K562 (cell line): ENCODE measurements around the gene ZC3H8. TPM values are rescaled to one million over a fixed set of nuclear protein-coding genes. Genes with fewer than 3 reads are reported as not detected.

ENCODE experiments used
- CHD4 ChIP-seq: fragments of 200-600 bp; sonication (generic); IDR thresholded peaks from 3 replicates; pipeline ENCODE4 v1.6.1; 2012; ENCODE audit warnings: low read depth, mild to moderate bottlenecking, mixed read lengths, low read length, inconsistent platforms; ENCODE audit not compliant: insufficient read depth, insufficient replicate concordance, poor library complexity, severe bottlenecking
- DMBX1 ChIP-seq: fragments of 250-450 bp; sonication (Bioruptor Pico); IDR thresholded peaks from 2 replicates; pipeline ENCODE4 v1.8.0; 2022; ENCODE audit warnings: inconsistent platforms, mild to moderate bottlenecking, moderate library complexity, borderline replicate concordance
- GABPA ChIP-seq: fragments of 200-800 bp; sonication (Bioruptor generic); conservative IDR thresholded peaks from 2 replicates; pipeline ENCODE4 v1.6.1; 2016; ENCODE audit warnings: low read depth, missing genetic modification characterization, missing compliant biosample characterization
- JUND ChIP-seq, 2 experiments: IDR thresholded peaks; 2 replicates in 1 of 2; 3 replicates in 1 of 2; pipeline ENCODE4 v1.6.1; 2011; ENCODE audit warnings: borderline replicate concordance in 2 of 2, low read depth in 2 of 2, low read length in 2 of 2, improper control_type of control experiment in 1 of 2, missing biosample characterization in 1 of 2, missing genetic modification characterization in 1 of 2, missing genetic modification reagents in 1 of 2
- L3MBTL2 ChIP-seq: fragments of 450-650 bp; IDR thresholded peaks from 2 replicates; pipeline ENCODE4 v1.6.1; 2016; ENCODE audit warnings: mild to moderate bottlenecking, moderate library complexity
- NBN ChIP-seq: fragments of 450-650 bp; IDR thresholded peaks from 2 replicates; pipeline ENCODE4 v1.6.1; 2016; ENCODE audit warnings: low read depth, mild to moderate bottlenecking
- PCBP1 ChIP-seq: fragments of 200-400 bp; formaldehyde crosslinking; IDR thresholded peaks from 2 replicates; pipeline ENCODE4 v1.6.1; 2018; ENCODE audit warnings: mild to moderate bottlenecking, low read depth, low read length; ENCODE audit not compliant: poor library complexity, severe bottlenecking
- RBM14 ChIP-seq: fragments of 200-400 bp; formaldehyde crosslinking; IDR thresholded peaks from 2 replicates; pipeline ENCODE4 v1.6.1; 2018; ENCODE audit warnings: low read depth, mild to moderate bottlenecking, low read length, moderate library complexity, borderline replicate concordance; ENCODE audit not compliant: insufficient read depth
- SIN3B ChIP-seq: fragments of 450-650 bp; IDR thresholded peaks from 2 replicates; pipeline ENCODE4 v1.6.1; 2017; ENCODE audit warnings: low read depth, mild to moderate bottlenecking, moderate library complexity
- SMAD1 ChIP-seq: fragments of 150-350 bp; IDR thresholded peaks from 2 replicates; pipeline ENCODE4 v1.6.1; 2014; ENCODE audit warnings: low read length, low read depth; ENCODE audit not compliant: partially characterized antibody
- XRCC3 ChIP-seq: fragments of 450-650 bp; IDR thresholded peaks from 2 replicates; pipeline ENCODE4 v1.6.1; 2017; ENCODE audit warnings: mild to moderate bottlenecking, moderate library complexity
- ZNF384 ChIP-seq: IDR thresholded peaks from 2 replicates; pipeline ENCODE4 v1.6.1; 2012; ENCODE audit warnings: low read depth, low read length, improper control_type of control experiment
- polyA plus RNA-seq, 8 experiments: library from polyadenylated mRNA; depleted of rRNA in 4 of 8; stranded (reverse) in 5 of 8; unstranded in 3 of 8; fragments of >200 nt; fragmentation: Nextera tagmentation in 2 of 8; fragmentation: Illumina TruSeq in 1 of 8; extraction: Ambion mirVana in 2 of 8; extraction: Trizol in 1 of 8; gene quantifications; 2 replicates each; pipeline versions ENCODE4 v1.2.1 to v1.2.3, GENCODE V29; 2011 to 2014; ENCODE audit warnings: inconsistent platforms in 1 of 8, missing spikeins in 1 of 8
- total RNA-seq, 7 experiments: library from RNA; depleted of rRNA in 6 of 7; stranded (reverse); fragments of >200 nt in 6 of 7; fragmentation: Illumina TruSeq in 2 of 7; extraction: Trizol in 2 of 7; gene quantifications; 2 replicates each; pipeline versions ENCODE4 v1.2.1 to v1.2.3, GENCODE V29; 2011 to 2021; ENCODE audit warnings: low replicate concordance in 1 of 7
- TF ChIP-seq, protein P1 (sequence below): sonication (generic); formaldehyde crosslinking; IDR thresholded peaks from 2 replicates; pipeline ENCODE4 v1.8.1; 2023; ENCODE audit warnings: missing genetic modification reagents, mild to moderate bottlenecking, borderline replicate concordance
- TF ChIP-seq, protein P2 (sequence below), 2 experiments: IDR thresholded peaks in 1 of 2; conservative IDR thresholded peaks in 1 of 2; 2 replicates each; pipeline ENCODE4 v1.6.1; 2016; ENCODE audit warnings: low read depth in 2 of 2, mild to moderate bottlenecking in 1 of 2, missing compliant biosample characterization in 1 of 2, missing genetic modification characterization in 1 of 2, moderate library complexity in 1 of 2
- TF ChIP-seq, protein P3 (sequence below): fragments of 450-650 bp; IDR thresholded peaks from one replicate; pipeline ENCODE4 v1.6.1; 2018; ENCODE audit warnings: mild to moderate bottlenecking, moderate library complexity; ENCODE audit not compliant: partially characterized antibody

Gene ZC3H8
- total and polyA plus RNA-seq, 9 of the 15 experiments (the other 6 are each of a cell fraction or from before 2014, with no cell fraction given) = 11.6 to 41.5 (median 27.5) TPM

DNA sequence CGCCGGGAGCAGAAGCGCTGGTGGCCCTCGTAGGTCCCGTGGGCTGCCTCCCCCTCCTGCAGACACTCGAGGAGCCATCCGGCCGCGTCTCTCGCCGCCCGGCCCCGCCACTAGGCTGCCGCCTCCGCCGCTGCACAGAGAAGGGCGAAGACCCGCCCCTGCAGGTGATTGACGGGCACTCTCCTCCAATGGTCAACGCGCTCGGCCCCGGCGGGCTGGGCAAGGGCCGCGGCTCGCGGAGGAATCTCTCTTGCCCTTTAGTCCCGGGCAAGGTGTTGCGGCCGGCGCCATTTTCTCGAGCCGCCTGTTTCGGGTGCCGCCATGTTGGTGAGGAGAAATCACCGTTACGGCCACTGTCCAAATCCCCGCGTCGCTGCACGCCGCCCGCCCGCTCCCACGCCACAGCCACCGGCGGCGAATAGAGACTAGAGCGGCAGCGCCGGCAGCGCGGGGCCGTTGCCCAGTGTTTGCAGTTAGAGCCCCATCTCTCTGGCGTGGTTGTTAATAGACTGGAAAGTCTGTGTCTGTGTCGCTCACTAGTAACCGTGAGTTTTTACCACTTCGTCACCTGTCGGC is 20.6 kb upstream of the ZC3H8 start, which contains the start of gene ZC3H6 (continued):
- TF ChIP-seq, protein P1, sequence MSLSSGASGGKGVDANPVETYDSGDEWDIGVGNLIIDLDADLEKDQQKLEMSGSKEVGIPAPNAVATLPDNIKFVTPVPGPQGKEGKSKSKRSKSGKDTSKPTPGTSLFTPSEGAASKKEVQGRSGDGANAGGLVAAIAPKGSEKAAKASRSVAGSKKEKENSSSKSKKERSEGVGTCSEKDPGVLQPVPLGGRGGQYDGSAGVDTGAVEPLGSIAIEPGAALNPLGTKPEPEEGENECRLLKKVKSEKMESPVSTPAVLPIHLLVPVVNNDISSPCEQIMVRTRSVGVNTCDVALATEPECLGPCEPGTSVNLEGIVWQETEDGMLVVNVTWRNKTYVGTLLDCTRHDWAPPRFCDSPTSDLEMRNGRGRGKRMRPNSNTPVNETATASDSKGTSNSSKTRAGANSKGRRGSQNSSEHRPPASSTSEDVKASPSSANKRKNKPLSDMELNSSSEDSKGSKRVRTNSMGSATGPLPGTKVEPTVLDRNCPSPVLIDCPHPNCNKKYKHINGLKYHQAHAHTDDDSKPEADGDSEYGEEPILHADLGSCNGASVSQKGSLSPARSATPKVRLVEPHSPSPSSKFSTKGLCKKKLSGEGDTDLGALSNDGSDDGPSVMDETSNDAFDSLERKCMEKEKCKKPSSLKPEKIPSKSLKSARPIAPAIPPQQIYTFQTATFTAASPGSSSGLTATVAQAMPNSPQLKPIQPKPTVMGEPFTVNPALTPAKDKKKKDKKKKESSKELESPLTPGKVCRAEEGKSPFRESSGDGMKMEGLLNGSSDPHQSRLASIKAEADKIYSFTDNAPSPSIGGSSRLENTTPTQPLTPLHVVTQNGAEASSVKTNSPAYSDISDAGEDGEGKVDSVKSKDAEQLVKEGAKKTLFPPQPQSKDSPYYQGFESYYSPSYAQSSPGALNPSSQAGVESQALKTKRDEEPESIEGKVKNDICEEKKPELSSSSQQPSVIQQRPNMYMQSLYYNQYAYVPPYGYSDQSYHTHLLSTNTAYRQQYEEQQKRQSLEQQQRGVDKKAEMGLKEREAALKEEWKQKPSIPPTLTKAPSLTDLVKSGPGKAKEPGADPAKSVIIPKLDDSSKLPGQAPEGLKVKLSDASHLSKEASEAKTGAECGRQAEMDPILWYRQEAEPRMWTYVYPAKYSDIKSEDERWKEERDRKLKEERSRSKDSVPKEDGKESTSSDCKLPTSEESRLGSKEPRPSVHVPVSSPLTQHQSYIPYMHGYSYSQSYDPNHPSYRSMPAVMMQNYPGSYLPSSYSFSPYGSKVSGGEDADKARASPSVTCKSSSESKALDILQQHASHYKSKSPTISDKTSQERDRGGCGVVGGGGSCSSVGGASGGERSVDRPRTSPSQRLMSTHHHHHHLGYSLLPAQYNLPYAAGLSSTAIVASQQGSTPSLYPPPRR (CRISPR knock-in tag) = peak; percentile 76; the same call in 1 of the 2 replicates
- TF ChIP-seq CHD4 (no peak), XRCC3 (no peak), ZNF384 (peak; percentile 84), L3MBTL2 (peak; percentile 76), DMBX1 (CRISPR knock-in tag) (0 out of 2 replicates have a peak, but pooled peaks have one; percentile 55), SMAD1 (peak; percentile 51), GABPA (tag) (peak; percentile 76), NBN (peak; percentile 73; the same call in 1 of the 2 replicates), JUND (IDR thresholded peaks at IDR 0.05; ENCODE audit: borderline replicate concordance, low read depth, low read length) (peak; percentile 46; the same call in 1 of the 2 replicates), JUND (tag; IDR thresholded peaks at IDR 0.05; ENCODE audit: borderline replicate concordance, low read depth, low read length) (no peak; the same call in 2 of the 3 replicates), RBM14 (0 out of 2 replicates have a peak, but pooled peaks have one; percentile 68), SIN3B (no peak), PCBP1 (peak; percentile 100)
- TF ChIP-seq, protein P2, sequence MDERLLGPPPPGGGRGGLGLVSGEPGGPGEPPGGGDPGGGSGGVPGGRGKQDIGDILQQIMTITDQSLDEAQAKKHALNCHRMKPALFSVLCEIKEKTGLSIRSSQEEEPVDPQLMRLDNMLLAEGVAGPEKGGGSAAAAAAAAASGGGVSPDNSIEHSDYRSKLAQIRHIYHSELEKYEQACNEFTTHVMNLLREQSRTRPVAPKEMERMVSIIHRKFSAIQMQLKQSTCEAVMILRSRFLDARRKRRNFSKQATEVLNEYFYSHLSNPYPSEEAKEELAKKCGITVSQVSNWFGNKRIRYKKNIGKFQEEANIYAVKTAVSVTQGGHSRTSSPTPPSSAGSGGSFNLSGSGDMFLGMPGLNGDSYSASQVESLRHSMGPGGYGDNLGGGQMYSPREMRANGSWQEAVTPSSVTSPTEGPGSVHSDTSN (CRISPR knock-in tag; IDR thresholded peaks at IDR 0.05; ENCODE audit: low read depth) = peak; percentile 99
- TF ChIP-seq, protein P2 (tag; conservative IDR thresholded peaks at IDR 0.05; ENCODE audit: low read depth) = peak; percentile 99
- TF ChIP-seq, protein P3, sequence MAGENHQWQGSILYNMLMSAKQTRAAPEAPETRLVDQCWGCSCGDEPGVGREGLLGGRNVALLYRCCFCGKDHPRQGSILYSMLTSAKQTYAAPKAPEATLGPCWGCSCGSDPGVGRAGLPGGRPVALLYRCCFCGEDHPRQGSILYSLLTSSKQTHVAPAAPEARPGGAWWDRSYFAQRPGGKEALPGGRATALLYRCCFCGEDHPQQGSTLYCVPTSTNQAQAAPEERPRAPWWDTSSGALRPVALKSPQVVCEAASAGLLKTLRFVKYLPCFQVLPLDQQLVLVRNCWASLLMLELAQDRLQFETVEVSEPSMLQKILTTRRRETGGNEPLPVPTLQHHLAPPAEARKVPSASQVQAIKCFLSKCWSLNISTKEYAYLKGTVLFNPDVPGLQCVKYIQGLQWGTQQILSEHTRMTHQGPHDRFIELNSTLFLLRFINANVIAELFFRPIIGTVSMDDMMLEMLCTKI = no peak
